Measurements from ENCODE around the gene HOXD1.

Gene HOXD1

GRCh38 chr2:176152350-176153181 lies 35.9 kb upstream of the HOXD1 start:
- no peak for DNase-seq (ENCODE audit: low spot score)

- no peak for DNase-seq (ENCODE audit: low spot score)
Observed at GRCh38 chr2:176154576-176155252, 33.8 kb upstream of the HOXD1 start.

GRCh38 chr2:176155356-176156044 lies 33.0 kb upstream of the HOXD1 start:
- DNase-seq (ENCODE audit: low spot score): no peak

- no peak for DNase-seq (ENCODE audit: low spot score)
Observed at GRCh38 chr2:176156301-176156806, 32.1 kb upstream of the HOXD1 start.

GRCh38 chr2:176156807-176157498 lies 31.5 kb upstream of the HOXD1 start, which contains the start of gene HOXD3:
TSS of gene HOXD3 (plus strand) at chr2:176157307. CDS start at chr2:176169115, 11,808 bp downstream.
- no peak for DNase-seq (ENCODE audit: low spot score)

GRCh38 chr2:176157499-176158185 lies 30.8 kb upstream of the HOXD1 start:
- no peak for DNase-seq (ENCODE audit: low spot score)

- no peak for DNase-seq (ENCODE audit: low spot score)
Observed at GRCh38 chr2:176158186-176158591, 30.3 kb upstream of the HOXD1 start.

DNA sequence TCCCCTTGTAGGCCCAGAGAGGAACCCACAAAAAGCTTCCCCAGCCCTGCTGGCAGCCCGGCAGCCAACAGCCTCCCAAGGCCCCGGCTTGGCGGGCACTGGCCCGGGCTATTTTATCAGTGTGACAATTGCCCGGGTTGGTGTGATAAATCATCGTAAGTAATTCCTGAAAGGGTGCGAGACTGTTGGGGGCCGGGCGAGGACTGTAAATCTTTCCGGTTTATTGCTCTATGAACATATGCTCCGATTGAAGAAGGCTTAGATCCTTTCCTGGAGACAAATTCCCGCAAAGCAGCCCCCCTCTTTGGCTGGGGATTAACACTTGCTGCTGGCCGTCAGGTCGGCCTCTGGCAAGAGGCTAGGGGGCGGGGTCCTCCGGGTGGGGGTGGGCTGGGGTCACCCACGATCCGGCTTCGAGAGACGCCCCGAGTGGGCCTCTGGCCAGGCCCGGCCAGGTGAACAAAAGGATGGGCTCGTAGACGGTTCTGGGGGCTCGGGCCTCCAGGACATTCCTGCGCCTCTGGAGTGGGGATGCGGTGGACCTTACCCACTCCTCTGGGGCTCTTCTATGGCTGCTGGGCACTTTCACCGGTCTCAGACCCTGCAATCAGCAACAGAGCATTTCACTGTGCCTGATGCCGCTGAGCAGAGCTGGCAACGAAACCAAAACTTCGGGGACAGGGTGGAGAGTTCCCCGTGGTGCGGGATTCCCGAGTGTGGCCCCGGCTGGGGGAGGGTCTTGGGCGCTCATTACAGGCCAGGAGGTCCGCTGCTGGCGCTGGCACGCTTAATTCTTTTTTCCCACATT lies 29.4 kb upstream of the HOXD1 start:
- no peak for DNase-seq (ENCODE audit: low spot score)

DNA sequence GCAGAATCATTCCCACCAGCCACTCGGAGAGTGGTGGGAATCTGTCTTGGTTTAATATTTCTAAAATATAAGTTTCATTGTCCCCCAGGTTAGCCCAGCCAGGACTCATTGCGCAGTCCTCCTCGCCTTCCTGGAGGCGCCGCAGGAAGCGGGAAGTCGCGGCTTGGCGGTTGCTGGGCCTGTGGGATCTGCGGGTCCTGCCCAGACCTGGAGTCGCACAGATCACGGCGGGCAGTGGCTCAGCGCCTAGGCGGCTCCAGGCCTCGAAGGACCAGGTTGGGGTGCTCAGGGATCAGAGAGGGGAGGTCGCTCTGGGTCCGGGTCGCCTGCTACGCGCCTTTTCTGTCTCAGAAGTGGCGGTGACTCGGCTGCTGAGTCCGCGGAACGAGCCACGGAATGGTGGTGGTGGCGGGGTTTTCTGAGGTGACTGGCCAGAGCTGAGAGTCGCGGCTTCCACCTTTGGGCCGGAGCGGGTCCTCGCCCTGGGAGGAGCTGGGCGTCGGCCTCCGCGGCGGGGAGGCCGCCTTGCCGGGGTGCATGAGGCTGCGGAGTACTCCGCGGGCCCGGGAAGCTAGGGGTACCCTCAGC lies 28.7 kb upstream of the HOXD1 start:
- DNase-seq (ENCODE audit: low spot score): no peak

GRCh38 chr2:176160251-176160985 lies 28.1 kb upstream of the HOXD1 start:
- DNase-seq (ENCODE audit: low spot score): no peak

GRCh38 chr2:176160986-176161824 lies 27.3 kb upstream of the HOXD1 start:
- no peak for DNase-seq (ENCODE audit: low spot score)

- DNase-seq (ENCODE audit: low spot score): no peak
Observed at GRCh38 chr2:176161825-176162626, 26.4 kb upstream of the HOXD1 start.

GRCh38 chr2:176162911-176163671 lies 25.4 kb upstream of the HOXD1 start:
- DNase-seq (ENCODE audit: low spot score): no peak

DNA sequence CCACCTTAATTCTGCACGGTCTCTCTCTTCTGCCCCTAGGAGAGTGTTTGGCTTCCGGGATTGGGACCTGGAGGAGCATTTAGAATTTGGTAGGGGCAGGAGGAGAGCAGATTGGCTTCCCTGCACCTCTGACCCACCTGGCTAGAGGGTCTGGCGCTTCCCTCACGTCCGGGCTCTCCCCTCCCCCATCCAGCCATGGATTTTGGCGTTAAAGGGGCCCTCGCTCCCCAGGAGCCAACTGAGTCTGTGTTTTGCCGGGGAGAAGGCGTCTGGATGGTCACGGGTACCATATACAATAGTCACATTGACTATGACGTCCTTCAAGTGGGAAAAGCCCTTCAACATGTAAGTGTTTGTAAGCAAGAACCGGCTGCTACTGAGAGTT lies 24.8 kb upstream of the HOXD1 start:
- no peak for DNase-seq (ENCODE audit: low spot score)

GRCh38 chr2:176164201-176164600 lies 24.3 kb upstream of the HOXD1 start:
- DNase-seq (ENCODE audit: low spot score): no peak

DNA sequence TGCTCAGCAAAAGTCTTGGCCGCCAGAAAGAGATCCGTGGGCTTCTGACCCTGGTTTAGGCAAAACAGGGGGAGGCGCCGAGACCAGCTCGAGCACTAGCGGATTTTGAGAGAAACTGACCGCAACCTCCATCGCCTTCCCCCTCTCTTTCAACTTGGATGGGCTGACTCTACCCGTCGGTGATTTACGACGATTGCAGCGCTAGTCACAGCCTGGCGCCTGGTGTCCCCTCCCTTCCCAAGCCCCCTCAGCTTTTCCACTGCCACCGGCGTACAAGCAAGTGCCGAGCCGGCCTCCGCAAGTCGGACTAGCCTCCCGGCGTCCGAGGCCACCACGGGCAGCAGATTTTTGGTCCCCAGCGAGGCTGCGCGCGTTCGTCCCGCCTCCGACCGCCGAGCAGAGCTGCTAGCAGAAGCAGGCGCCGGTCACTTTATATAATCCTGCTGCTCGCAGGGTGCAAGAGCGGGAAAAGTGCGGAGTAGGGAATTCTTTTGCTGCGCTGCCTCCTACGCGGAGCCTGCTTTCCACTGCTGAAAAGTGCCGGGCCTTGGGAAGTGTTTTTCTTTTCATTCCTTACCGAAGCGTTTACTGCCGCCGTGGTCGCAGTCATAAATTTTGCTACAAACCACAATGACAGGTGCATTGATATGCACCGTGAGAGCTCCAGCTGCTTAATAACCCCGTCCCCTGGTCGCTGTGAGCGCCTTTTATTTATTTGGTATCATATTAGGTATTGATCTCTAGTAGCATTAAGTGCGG lies 23.7 kb upstream of the HOXD1 start:
- no peak for DNase-seq (ENCODE audit: low spot score)

Measured in activated CD4-positive, alpha-beta T cell treated with anti-CD3 and anti-CD28 coated beads, Interleukin-2, Interleukin-4, amounts not matched to agents 100 ng/mL and 50 ng/mL, durations not matched to agents 16 hours and 8 hours (primary cell).